HEK293 (cell line): ENCODE data around the gene TSPAN9.

Experiments
- CTCF ChIA-PET: fragments of 350-600 bp; formaldehyde crosslinking; extraction: SDS; loops from one replicate; lab custom pipeline; 2021; ENCODE audit warnings: antibody characterized with exemption; lab: Yijun Ruan, JAX
- POLR2A ChIA-PET: fragments of 300-600 bp; formaldehyde crosslinking; extraction: SDS; loops from one replicate; lab custom pipeline; 2020; ENCODE audit warnings: antibody characterized with exemption, inconsistent platforms; lab: Yijun Ruan, JAX
- H3K27ac ChIP-seq: fragments of 200-500 bp; sonication (Bioruptor generic); 2 replicates; pipeline ENCODE4 v1.5.1; 2014; ENCODE audit warnings: low read depth, low read length, control low read depth, inconsistent platforms; ENCODE audit errors: extremely low read depth
- H3K36me3 ChIP-seq, 2 experiments: fragments of 200-500 bp in 1 of 2; sonication (Bioruptor generic) in 1 of 2; 1 replicate in 1 of 2; 2 replicates in 1 of 2; pipeline ENCODE4 v1.5.1; 2014 to 2017; ENCODE audit warnings: inconsistent platforms in 2 of 2, low read length in 2 of 2; ENCODE audit not compliant: control insufficient read depth in 2 of 2, insufficient read depth in 1 of 2
- H3K4me1 ChIP-seq: fragments of 200-500 bp; sonication (Bioruptor generic); 2 replicates; pipeline ENCODE4 v1.5.1; 2014; ENCODE audit warnings: mild to moderate bottlenecking, low read length, inconsistent platforms; ENCODE audit not compliant: control insufficient read depth, insufficient read depth
- H3K4me3 ChIP-seq: 2 replicates; pipeline ENCODE4 v1.5.1; 2011; ENCODE audit warnings: low read depth, mild to moderate bottlenecking, control low read depth, low read length, moderate library complexity
- H3K9me3 ChIP-seq: fragments of 200-500 bp; sonication (Bioruptor generic); 2 replicates; pipeline ENCODE4 v1.5.1; 2014; ENCODE audit warnings: low read depth, low read length, inconsistent platforms; ENCODE audit not compliant: control insufficient read depth, insufficient read depth
- FEZF1 ChIP-seq: fragments of 450-650 bp; formaldehyde crosslinking; IDR thresholded peaks from 2 replicates; pipeline ENCODE4 v1.5.1; 2016; ENCODE audit warnings: missing biosample characterization, missing genetic modification characterization
- GLIS1 ChIP-seq: fragments of 450-650 bp; formaldehyde crosslinking; IDR thresholded peaks from 2 replicates; pipeline ENCODE4 v1.5.1; 2016; ENCODE audit warnings: missing biosample characterization, missing genetic modification characterization
- KLF1 ChIP-seq: fragments of 450-650 bp; formaldehyde crosslinking; IDR thresholded peaks from 2 replicates; pipeline ENCODE4 v1.5.1; 2016; ENCODE audit warnings: missing biosample characterization, missing genetic modification characterization
- ZBTB8A ChIP-seq: fragments of 450-650 bp; formaldehyde crosslinking; IDR thresholded peaks from 2 replicates; pipeline ENCODE4 v1.5.1; 2016; ENCODE audit warnings: missing biosample characterization, missing genetic modification characterization
- ZIC2 ChIP-seq: fragments of 450-650 bp; formaldehyde crosslinking; IDR thresholded peaks from 2 replicates; pipeline ENCODE4 v1.5.1; 2016; ENCODE audit warnings: missing biosample characterization, missing genetic modification characterization
- ZNF433 ChIP-seq: fragments of 450-650 bp; formaldehyde crosslinking; IDR thresholded peaks from 2 replicates; pipeline ENCODE4 v1.5.1; 2016; ENCODE audit warnings: missing biosample characterization, missing genetic modification characterization, low read depth
- ZNF548 ChIP-seq: fragments of 450-650 bp; formaldehyde crosslinking; IDR thresholded peaks from 2 replicates; pipeline ENCODE4 v1.5.1; 2016; ENCODE audit warnings: missing biosample characterization, missing genetic modification characterization
- ZNF558 ChIP-seq: fragments of 450-650 bp; formaldehyde crosslinking; IDR thresholded peaks from 2 replicates; pipeline ENCODE4 v1.5.1; 2016; ENCODE audit warnings: missing biosample characterization, missing genetic modification characterization
- ZNF768 ChIP-seq: fragments of 450-650 bp; formaldehyde crosslinking; IDR thresholded peaks from 2 replicates; pipeline ENCODE4 v1.5.1; 2018; ENCODE audit warnings: missing biosample characterization, mild to moderate bottlenecking, missing genetic modification characterization
- ZNF776 ChIP-seq: fragments of 450-650 bp; formaldehyde crosslinking; IDR thresholded peaks from 2 replicates; pipeline ENCODE4 v1.5.0; 2017; ENCODE audit warnings: missing biosample characterization, missing genetic modification characterization, borderline replicate concordance
- TF ChIP-seq, protein P1 (sequence below): fragments of 450-650 bp; formaldehyde crosslinking; IDR thresholded peaks from 2 replicates; pipeline ENCODE4 v1.5.1; 2016; ENCODE audit warnings: missing biosample characterization, missing genetic modification characterization
- TF ChIP-seq, protein P2 (sequence below): fragments of 450-650 bp; formaldehyde crosslinking; IDR thresholded peaks from 2 replicates; pipeline ENCODE4 v1.5.1; 2016; ENCODE audit warnings: missing biosample characterization, missing genetic modification characterization
- TF ChIP-seq, protein P3 (sequence below): fragments of 450-650 bp; formaldehyde crosslinking; IDR thresholded peaks from 2 replicates; pipeline ENCODE4 v1.5.1; 2017; ENCODE audit warnings: missing biosample characterization, missing genetic modification characterization
- TF ChIP-seq, protein P4 (sequence below): fragments of 450-650 bp; formaldehyde crosslinking; IDR thresholded peaks from 2 replicates; pipeline ENCODE4 v1.5.0; 2017; ENCODE audit warnings: missing biosample characterization, missing genetic modification characterization, borderline replicate concordance
- TF ChIP-seq, protein P5 (sequence below): fragments of 450-650 bp; formaldehyde crosslinking; IDR thresholded peaks from 2 replicates; pipeline ENCODE4 v1.5.1; 2016; ENCODE audit warnings: missing biosample characterization, missing genetic modification characterization
- TF ChIP-seq, protein P6 (sequence below): fragments of 450-650 bp; formaldehyde crosslinking; IDR thresholded peaks from 2 replicates; pipeline ENCODE4 v1.5.1; 2016; ENCODE audit warnings: missing biosample characterization, missing genetic modification characterization, low read depth

Gene TSPAN9

DNA sequence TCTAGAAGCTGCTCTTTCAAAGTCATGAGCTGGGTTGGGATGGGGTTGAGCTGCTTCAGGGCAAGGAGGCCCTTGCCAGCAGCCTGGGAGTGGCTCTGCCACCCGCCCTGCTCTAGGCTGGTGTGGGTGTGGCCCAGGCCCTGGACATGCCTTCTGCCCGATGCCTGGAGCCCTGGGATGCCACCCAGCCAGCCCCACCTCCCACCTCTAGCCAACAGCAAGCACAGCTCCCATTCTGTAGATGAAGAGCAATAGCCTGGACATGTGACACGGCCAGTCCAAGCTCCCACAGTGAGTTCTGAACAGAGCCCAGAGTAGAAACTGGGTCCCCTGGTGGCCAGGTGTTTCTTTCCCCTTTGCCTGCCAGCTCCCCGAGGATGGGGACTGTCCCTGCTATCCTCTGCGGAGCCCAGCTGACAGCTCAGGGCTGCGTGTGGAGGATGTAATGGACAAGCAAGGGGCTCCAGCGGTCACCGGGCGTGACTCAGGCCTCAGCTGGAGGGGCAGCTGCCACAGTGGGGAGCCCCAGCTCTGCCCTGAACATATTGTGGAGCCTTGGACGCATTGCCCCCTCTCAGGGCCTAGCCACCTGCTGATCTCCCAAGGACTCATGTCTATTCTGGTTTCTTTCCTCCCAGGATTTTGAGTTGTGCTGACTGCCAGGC is 165.2 kb downstream of the TSPAN9 start:
- no peaks in the 10 kb centered on the region for H3K36me3 ChIP-seq
- TF ChIP-seq, protein P1, sequence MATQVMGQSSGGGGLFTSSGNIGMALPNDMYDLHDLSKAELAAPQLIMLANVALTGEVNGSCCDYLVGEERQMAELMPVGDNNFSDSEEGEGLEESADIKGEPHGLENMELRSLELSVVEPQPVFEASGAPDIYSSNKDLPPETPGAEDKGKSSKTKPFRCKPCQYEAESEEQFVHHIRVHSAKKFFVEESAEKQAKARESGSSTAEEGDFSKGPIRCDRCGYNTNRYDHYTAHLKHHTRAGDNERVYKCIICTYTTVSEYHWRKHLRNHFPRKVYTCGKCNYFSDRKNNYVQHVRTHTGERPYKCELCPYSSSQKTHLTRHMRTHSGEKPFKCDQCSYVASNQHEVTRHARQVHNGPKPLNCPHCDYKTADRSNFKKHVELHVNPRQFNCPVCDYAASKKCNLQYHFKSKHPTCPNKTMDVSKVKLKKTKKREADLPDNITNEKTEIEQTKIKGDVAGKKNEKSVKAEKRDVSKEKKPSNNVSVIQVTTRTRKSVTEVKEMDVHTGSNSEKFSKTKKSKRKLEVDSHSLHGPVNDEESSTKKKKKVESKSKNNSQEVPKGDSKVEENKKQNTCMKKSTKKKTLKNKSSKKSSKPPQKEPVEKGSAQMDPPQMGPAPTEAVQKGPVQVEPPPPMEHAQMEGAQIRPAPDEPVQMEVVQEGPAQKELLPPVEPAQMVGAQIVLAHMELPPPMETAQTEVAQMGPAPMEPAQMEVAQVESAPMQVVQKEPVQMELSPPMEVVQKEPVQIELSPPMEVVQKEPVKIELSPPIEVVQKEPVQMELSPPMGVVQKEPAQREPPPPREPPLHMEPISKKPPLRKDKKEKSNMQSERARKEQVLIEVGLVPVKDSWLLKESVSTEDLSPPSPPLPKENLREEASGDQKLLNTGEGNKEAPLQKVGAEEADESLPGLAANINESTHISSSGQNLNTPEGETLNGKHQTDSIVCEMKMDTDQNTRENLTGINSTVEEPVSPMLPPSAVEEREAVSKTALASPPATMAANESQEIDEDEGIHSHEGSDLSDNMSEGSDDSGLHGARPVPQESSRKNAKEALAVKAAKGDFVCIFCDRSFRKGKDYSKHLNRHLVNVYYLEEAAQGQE (tag by site-specific recombination) = no peak
- TF ChIP-seq, protein P2, sequence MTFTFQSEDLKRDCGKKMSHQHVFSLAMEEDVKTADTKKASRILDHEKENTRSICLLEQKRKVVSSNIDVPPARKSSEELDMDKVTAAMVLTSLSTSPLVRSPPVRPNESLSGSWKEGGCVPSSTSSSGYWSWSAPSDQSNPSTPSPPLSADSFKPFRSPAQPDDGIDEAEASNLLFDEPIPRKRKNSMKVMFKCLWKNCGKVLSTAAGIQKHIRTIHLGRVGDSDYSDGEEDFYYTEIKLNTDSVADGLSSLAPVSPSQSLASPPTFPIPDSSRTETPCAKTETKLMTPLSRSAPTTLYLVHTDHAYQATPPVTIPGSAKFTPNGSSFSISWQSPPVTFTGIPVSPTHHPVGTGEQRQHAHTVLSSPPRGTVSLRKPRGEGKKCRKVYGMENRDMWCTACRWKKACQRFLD = no peak
- TF ChIP-seq ZNF548 (no peak), ZIC2 (peak; percentile 96), FEZF1 (no peak), ZNF768 (no peak), KLF1 (tag by site-specific recombination) (peak; percentile 47), ZBTB8A (tag by site-specific recombination) (no peak)
- no peak overlapping the region for H3K27ac ChIP-seq
- ChIA-PET POLR2A (no interaction called here), CTCF (interaction anchor here (0.9 kb wide), 2 partner anchors 33 to 201 kb away, joined by 3 to 4 read pairs; no protein-coding TSS in a partner anchor)
- H3K9me3 ChIP-seq = no peaks in the 10 kb centered on the region
- H3K4me1 ChIP-seq = no peaks in the 10 kb centered on the region
- H3K4me3 ChIP-seq = no peak overlapping the region

DNA sequence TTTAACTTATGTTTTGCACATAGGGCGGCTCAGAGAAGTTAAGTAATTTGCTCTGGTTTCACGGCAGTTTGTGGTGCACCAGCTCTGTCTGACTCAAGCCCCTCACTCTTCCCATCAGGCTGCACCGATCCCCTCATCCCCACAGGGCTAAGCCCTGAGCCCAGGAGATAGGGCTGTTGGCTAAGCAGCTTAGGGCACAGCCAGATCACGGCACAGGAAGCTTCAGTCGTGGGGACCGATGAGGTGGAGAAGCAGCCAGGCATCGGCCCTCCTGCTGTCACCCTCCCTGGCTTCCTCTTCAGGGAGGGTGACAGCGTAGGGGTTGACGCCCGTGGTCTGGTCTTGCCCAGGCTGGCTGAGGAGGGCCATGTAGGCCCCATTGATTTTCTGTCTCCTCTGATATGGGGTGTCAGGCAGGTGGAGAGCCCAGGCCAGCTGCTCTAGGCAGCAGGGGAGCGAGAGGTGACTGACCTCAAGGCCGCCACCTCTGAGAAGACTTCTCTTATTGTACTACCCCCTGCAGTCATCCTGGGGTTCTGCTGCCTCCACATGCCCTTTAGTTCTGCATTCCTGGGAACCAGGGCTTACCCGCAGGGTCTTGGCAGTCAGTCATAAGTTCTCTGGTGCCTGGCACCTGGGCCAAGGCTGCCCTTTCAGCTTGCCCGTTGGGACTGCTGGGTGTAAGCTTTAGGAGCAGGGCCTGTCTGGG is 166.4 kb downstream of the TSPAN9 start:
- Histone ChIP-seq H3K36me3 (no peaks in the 10 kb centered on the region), H3K4me1 (no peaks in the 10 kb centered on the region), H3K4me3 (no peak overlapping the region), H3K27ac (no peak overlapping the region), H3K9me3 (no peaks in the 10 kb centered on the region)
- CTCF ChIA-PET = interaction anchor here (0.9 kb wide), 1 partner anchor 32 kb away, joined by 3 read pairs; no protein-coding TSS in a partner anchor
- peak; percentile 57 for TF ChIP-seq ZIC2
- TF ChIP-seq GLIS1 = peak; percentile 78
- TF ChIP-seq ZNF433 (tag by site-specific recombination) = no peak
- TF ChIP-seq, protein P3, sequence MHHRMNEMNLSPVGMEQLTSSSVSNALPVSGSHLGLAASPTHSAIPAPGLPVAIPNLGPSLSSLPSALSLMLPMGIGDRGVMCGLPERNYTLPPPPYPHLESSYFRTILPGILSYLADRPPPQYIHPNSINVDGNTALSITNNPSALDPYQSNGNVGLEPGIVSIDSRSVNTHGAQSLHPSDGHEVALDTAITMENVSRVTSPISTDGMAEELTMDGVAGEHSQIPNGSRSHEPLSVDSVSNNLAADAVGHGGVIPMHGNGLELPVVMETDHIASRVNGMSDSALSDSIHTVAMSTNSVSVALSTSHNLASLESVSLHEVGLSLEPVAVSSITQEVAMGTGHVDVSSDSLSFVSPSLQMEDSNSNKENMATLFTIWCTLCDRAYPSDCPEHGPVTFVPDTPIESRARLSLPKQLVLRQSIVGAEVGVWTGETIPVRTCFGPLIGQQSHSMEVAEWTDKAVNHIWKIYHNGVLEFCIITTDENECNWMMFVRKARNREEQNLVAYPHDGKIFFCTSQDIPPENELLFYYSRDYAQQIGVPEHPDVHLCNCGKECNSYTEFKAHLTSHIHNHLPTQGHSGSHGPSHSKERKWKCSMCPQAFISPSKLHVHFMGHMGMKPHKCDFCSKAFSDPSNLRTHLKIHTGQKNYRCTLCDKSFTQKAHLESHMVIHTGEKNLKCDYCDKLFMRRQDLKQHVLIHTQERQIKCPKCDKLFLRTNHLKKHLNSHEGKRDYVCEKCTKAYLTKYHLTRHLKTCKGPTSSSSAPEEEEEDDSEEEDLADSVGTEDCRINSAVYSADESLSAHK (tag by site-specific recombination) = no peak
- TF ChIP-seq ZNF776 (tag by site-specific recombination) = no peak
- POLR2A ChIA-PET = no interaction called here

DNA sequence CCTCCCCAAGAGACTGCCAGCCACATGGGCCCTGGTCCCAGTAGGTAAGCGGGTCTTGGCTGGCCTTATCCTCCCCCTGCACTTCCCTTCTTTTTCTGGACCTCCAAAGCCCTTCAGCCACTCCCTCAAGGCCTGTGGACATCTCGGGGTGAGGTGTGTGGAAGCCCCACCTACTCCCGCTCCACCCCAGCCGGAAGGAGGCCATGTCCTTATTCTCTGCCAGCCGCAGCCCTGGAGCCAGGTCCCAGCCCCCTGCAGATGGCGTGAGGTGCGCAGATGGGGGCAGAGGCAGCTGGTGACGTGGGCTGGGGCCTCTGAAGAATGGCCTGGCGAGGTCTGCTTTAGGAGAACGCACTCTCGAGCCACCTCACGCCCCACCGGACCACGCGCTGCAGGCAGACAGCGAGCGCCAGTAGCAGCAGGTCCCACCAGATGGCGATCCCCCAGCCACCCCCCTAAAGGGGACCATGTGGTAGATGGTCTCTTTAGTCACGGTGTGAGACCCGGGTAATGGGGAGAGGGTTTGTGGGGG is 167.1 kb downstream of the TSPAN9 start:
- Histone ChIP-seq H3K4me1 (no peaks in the 10 kb centered on the region), H3K36me3 (no peaks in the 10 kb centered on the region), H3K4me3 (no peak overlapping the region), H3K9me3 (no peaks in the 10 kb centered on the region), H3K27ac (no peak overlapping the region)
- ChIA-PET POLR2A (no interaction called here), CTCF (interaction anchor here (0.6 kb wide), 1 partner anchor 33 kb away, joined by 5 read pairs; no protein-coding TSS in a partner anchor)
- TF ChIP-seq, protein P4, sequence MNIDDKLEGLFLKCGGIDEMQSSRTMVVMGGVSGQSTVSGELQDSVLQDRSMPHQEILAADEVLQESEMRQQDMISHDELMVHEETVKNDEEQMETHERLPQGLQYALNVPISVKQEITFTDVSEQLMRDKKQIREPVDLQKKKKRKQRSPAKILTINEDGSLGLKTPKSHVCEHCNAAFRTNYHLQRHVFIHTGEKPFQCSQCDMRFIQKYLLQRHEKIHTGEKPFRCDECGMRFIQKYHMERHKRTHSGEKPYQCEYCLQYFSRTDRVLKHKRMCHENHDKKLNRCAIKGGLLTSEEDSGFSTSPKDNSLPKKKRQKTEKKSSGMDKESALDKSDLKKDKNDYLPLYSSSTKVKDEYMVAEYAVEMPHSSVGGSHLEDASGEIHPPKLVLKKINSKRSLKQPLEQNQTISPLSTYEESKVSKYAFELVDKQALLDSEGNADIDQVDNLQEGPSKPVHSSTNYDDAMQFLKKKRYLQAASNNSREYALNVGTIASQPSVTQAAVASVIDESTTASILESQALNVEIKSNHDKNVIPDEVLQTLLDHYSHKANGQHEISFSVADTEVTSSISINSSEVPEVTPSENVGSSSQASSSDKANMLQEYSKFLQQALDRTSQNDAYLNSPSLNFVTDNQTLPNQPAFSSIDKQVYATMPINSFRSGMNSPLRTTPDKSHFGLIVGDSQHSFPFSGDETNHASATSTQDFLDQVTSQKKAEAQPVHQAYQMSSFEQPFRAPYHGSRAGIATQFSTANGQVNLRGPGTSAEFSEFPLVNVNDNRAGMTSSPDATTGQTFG (tag by site-specific recombination) = no peak
- TF ChIP-seq, protein P5, sequence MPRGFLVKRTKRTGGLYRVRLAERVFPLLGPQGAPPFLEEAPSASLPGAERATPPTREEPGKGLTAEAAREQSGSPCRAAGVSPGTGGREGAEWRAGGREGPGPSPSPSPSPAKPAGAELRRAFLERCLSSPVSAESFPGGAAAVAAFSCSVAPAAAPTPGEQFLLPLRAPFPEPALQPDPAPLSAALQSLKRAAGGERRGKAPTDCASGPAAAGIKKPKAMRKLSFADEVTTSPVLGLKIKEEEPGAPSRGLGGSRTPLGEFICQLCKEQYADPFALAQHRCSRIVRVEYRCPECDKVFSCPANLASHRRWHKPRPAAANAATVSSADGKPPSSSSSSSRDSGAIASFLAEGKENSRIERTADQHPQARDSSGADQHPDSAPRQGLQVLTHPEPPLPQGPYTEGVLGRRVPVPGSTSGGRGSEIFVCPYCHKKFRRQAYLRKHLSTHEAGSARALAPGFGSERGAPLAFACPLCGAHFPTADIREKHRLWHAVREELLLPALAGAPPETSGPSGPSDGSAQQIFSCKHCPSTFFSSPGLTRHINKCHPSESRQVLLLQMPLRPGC = no peak
- TF ChIP-seq ZNF558 (tag by site-specific recombination) = no peak
- TF ChIP-seq, protein P6, sequence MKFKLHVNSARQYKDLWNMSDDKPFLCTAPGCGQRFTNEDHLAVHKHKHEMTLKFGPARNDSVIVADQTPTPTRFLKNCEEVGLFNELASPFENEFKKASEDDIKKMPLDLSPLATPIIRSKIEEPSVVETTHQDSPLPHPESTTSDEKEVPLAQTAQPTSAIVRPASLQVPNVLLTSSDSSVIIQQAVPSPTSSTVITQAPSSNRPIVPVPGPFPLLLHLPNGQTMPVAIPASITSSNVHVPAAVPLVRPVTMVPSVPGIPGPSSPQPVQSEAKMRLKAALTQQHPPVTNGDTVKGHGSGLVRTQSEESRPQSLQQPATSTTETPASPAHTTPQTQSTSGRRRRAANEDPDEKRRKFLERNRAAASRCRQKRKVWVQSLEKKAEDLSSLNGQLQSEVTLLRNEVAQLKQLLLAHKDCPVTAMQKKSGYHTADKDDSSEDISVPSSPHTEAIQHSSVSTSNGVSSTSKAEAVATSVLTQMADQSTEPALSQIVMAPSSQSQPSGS (tag by site-specific recombination) = no peak
